ENCODE data around the gene MARCHF10. TPM values are rescaled to one million over a fixed set of nuclear protein-coding genes. Genes with fewer than 3 reads are reported as not detected.

The MARCHF10 gene
- total and polyA plus RNA-seq, 9 of the 15 experiments (the other 6 are each of a cell fraction or from before 2014, with no cell fraction given) = not detected

DNA sequence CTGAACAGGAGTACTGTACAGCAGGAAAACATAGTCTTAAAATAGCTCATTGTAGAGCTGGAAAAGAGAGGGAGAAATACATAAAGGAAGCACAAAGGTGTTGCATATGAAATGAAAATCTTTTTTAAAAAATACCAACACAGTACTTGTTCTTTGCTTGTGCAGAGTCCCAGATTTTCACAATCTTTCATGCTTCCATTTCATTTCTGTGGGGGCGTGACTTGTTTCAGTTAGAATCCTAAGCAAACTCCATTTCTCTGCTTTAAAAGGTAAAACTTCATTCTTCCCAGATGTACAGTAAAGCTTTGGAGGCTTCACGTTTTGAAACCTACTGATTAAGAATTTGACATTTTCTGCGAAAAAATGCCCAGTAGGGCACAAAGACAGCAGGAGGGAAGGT, 48.5 kb upstream of the MARCHF10 start:
- DNase-seq (ENCODE audit: extremely low read depth in 1 of 4, low spot score in 3 of 4) (no peak), ATAC-seq (no peak), FAIRE-seq (no peak)
- POLR2A ChIA-PET = interaction anchor here (1.5 kb wide), 1 partner anchor 10 kb away, joined by 4 read pairs; no protein-coding TSS in a partner anchor
- in situ Hi-C loops (cut with MboI) (no loop called here), intact Hi-C loops (cut with micrococcal nuclease) (no loop called here)
- Histone ChIP-seq H3K4me2 (ENCODE audit: insufficient read depth, low read length) (no peak overlapping the region), H3K4me1 (replicated peaks in 1 of 2; ENCODE audit: control insufficient read depth in 2 of 2, insufficient read depth in 2 of 2, low read length in 2 of 2) (no peaks in the 10 kb centered on the region), H3K27me3 (ENCODE audit: control insufficient read depth in 2 of 2, insufficient read depth in 2 of 2, low read length in 2 of 2) (peaks cover 6 to 20% of the 10 kb centered on the region in 2 experiments; a peak in 3 of 5 replicates), H3K4me3 (no peak overlapping the region), H3K9me1 (ENCODE audit: control insufficient read depth, insufficient read depth, low read length) (no peaks in the 10 kb centered on the region), H3K36me3 (ENCODE audit: control insufficient read depth, insufficient read depth, low read length) (no peaks in the 10 kb centered on the region), H3K79me2 (ENCODE audit: control insufficient read depth, insufficient read depth, low read length) (no peaks in the 10 kb centered on the region), H4K20me1 (replicated peaks; ENCODE audit: control insufficient read depth, insufficient read depth, low read length) (no peaks in the 10 kb centered on the region), H2AFZ (ENCODE audit: low read depth, low read length) (no peak overlapping the region), H3K9ac (ENCODE audit: insufficient read depth in 1 of 2, low read depth in 2 of 2, low read length in 2 of 2) (no peak overlapping the region), H3K27ac (ENCODE audit: extremely low read depth, low read depth, low read length) (no peak overlapping the region), H3K9me3 (replicated peaks; ENCODE audit: control insufficient read depth, insufficient read depth, low read depth, low read length) (no peaks in the 10 kb centered on the region)
- BruUV-seq (replicated peaks) = no TSS peak
- CTCF ChIA-PET (ENCODE audit: low intra/inter-chr PET ratio) = no interaction called here
- 2% methylated on average over 3 of the region's 3 CpGs for WGBS (ENCODE audit: insufficient coverage, low coverage, missing lambda C conversion rate)
- TF ChIP-seq ZNF766 (CRISPR knock-in tag; conservative IDR thresholded peaks at IDR 0.05) (no peak), ZNF24 (IDR thresholded peaks at IDR 0.05) (no peak), PCBP1 (IDR thresholded peaks at IDR 0.05; ENCODE audit: low read depth, low read length, poor library complexity, severe bottlenecking) (no peak), RAD21 (CRISPR knock-in tag; conservative IDR thresholded peaks at IDR 0.05 in 1 of 2, IDR thresholded peaks at IDR 0.05 in 1 of 2) (no peak), FOXJ3 (CRISPR knock-in tag; IDR thresholded peaks at IDR 0.05) (no peak), ZNF311 (CRISPR knock-in tag; IDR thresholded peaks at IDR 0.05) (no peak), ZNF586 (CRISPR knock-in tag; conservative IDR thresholded peaks at IDR 0.05) (no peak), POLR2G (IDR thresholded peaks at IDR 0.05; ENCODE audit: low read depth, low read length) (no peak), PRMT5 (CRISPR knock-in tag; IDR thresholded peaks at IDR 0.05) (no peak)
- TF ChIP-seq, protein P1, sequence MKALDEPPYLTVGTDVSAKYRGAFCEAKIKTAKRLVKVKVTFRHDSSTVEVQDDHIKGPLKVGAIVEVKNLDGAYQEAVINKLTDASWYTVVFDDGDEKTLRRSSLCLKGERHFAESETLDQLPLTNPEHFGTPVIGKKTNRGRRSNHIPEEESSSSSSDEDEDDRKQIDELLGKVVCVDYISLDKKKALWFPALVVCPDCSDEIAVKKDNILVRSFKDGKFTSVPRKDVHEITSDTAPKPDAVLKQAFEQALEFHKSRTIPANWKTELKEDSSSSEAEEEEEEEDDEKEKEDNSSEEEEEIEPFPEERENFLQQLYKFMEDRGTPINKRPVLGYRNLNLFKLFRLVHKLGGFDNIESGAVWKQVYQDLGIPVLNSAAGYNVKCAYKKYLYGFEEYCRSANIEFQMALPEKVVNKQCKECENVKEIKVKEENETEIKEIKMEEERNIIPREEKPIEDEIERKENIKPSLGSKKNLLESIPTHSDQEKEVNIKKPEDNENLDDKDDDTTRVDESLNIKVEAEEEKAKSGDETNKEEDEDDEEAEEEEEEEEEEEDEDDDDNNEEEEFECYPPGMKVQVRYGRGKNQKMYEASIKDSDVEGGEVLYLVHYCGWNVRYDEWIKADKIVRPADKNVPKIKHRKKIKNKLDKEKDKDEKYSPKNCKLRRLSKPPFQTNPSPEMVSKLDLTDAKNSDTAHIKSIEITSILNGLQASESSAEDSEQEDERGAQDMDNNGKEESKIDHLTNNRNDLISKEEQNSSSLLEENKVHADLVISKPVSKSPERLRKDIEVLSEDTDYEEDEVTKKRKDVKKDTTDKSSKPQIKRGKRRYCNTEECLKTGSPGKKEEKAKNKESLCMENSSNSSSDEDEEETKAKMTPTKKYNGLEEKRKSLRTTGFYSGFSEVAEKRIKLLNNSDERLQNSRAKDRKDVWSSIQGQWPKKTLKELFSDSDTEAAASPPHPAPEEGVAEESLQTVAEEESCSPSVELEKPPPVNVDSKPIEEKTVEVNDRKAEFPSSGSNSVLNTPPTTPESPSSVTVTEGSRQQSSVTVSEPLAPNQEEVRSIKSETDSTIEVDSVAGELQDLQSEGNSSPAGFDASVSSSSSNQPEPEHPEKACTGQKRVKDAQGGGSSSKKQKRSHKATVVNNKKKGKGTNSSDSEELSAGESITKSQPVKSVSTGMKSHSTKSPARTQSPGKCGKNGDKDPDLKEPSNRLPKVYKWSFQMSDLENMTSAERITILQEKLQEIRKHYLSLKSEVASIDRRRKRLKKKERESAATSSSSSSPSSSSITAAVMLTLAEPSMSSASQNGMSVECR (CRISPR knock-in tag; IDR thresholded peaks at IDR 0.05) = no peak
- TF ChIP-seq, protein P2, sequence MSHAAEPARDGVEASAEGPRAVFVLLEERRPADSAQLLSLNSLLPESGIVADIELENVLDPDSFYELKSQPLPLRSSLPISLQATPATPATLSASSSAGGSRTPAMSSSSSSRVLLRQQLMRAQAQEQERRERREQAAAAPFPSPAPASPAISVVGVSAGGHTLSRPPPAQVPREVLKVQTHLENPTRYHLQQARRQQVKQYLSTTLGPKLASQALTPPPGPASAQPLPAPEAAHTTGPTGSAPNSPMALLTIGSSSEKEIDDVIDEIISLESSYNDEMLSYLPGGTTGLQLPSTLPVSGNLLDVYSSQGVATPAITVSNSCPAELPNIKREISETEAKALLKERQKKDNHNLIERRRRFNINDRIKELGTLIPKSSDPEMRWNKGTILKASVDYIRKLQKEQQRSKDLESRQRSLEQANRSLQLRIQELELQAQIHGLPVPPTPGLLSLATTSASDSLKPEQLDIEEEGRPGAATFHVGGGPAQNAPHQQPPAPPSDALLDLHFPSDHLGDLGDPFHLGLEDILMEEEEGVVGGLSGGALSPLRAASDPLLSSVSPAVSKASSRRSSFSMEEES (CRISPR knock-in tag; IDR thresholded peaks at IDR 0.05) = no peak
- TF ChIP-seq, protein P3, sequence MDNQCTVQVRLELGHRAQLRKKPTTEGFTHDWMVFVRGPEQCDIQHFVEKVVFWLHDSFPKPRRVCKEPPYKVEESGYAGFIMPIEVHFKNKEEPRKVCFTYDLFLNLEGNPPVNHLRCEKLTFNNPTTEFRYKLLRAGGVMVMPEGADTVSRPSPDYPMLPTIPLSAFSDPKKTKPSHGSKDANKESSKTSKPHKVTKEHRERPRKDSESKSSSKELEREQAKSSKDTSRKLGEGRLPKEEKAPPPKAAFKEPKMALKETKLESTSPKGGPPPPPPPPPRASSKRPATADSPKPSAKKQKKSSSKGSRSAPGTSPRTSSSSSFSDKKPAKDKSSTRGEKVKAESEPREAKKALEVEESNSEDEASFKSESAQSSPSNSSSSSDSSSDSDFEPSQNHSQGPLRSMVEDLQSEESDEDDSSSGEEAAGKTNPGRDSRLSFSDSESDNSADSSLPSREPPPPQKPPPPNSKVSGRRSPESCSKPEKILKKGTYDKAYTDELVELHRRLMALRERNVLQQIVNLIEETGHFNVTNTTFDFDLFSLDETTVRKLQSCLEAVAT (IDR thresholded peaks at IDR 0.05) = no peak
- TF ChIP-seq, protein P4, sequence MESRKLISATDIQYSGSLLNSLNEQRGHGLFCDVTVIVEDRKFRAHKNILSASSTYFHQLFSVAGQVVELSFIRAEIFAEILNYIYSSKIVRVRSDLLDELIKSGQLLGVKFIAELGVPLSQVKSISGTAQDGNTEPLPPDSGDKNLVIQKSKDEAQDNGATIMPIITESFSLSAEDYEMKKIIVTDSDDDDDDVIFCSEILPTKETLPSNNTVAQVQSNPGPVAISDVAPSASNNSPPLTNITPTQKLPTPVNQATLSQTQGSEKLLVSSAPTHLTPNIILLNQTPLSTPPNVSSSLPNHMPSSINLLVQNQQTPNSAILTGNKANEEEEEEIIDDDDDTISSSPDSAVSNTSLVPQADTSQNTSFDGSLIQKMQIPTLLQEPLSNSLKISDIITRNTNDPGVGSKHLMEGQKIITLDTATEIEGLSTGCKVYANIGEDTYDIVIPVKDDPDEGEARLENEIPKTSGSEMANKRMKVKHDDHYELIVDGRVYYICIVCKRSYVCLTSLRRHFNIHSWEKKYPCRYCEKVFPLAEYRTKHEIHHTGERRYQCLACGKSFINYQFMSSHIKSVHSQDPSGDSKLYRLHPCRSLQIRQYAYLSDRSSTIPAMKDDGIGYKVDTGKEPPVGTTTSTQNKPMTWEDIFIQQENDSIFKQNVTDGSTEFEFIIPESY (CRISPR knock-in tag; IDR thresholded peaks at IDR 0.05) = no peak

Data from K562 (cell line).